AG08395 (cell line): Measurements from ENCODE around the gene PHETA1.

Source experiments
- DNase-seq: peaks from one replicate; pipeline ENCODE4 v3.0.0; 2012; ENCODE audit warnings: mixed read lengths, low spot score

Gene PHETA1

DNA sequence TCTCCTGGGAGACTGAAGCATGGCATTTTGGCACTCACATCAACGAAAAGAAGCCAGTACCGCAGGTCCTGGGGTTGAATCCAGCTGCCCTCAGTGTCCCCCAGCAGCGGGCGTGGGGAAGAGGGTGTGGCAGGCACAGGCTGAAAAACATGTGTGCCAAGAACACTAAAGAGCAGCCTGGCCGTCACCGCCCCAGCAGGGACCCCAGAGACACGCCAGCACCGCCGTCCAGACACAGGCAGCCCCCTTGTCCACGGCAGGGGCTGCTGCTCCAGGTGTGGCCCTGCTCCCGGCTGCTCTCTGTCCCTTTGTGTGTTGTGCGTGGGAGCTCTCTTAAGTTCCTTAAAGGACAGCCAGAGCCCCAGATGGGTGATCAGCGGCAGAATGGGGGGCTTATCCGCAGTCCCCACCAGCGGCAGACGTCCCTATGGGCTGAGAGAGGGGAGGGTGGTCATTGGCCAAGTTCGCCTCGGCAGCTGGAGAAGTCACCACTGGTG lies 556 bp downstream of the PHETA1 start:
- peak; percentile 31 for DNase-seq

GRCh38 chr12:111367661-111368221 lies 1.2 kb downstream of the PHETA1 start:
- DNase-seq = no peak

DNA sequence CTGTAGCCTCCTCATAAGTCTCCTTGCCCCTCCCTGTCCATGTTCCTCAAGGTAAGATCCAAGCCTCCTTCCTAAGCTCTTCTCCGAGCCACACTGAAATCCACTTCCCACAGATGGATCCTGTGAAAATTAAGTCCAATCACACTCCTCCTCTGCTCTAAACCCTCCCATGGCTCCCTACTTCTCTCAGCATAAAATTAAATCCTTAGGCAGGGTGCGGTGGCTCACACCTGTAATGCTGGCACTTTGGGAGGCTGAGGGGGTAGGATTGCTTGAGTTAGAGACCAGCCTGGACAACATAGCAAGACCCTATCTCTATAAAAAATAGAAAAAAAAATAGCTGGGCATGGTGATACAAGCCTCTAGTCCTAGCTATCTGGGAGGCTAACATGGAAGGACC lies 2.3 kb downstream of the PHETA1 start:
- no peak for DNase-seq

DNA sequence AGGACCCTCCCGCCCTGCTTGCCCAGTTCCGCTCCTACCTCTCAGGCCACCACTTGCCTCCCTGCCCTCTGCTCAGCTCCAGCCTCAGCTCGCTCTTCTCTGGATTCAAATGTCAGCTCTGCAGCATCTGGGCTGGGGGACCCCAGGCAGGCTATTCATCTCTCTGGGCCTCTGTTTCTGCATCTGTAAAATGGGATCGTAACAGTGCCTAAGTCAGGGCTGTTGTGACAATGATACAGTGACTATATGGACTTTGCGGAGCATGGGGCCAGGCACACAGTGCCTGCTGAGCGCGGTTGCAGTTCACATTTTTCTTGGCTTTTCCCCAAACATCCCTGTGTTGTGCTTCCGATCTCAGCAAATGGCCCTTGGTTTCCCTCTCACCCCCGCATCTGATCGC lies 2.8 kb downstream of the PHETA1 start:
- DNase-seq = no peak

GRCh38 chr12:111363578-111363977 lies 5.3 kb downstream of the PHETA1 start:
- peak; percentile 62 for DNase-seq

DNA sequence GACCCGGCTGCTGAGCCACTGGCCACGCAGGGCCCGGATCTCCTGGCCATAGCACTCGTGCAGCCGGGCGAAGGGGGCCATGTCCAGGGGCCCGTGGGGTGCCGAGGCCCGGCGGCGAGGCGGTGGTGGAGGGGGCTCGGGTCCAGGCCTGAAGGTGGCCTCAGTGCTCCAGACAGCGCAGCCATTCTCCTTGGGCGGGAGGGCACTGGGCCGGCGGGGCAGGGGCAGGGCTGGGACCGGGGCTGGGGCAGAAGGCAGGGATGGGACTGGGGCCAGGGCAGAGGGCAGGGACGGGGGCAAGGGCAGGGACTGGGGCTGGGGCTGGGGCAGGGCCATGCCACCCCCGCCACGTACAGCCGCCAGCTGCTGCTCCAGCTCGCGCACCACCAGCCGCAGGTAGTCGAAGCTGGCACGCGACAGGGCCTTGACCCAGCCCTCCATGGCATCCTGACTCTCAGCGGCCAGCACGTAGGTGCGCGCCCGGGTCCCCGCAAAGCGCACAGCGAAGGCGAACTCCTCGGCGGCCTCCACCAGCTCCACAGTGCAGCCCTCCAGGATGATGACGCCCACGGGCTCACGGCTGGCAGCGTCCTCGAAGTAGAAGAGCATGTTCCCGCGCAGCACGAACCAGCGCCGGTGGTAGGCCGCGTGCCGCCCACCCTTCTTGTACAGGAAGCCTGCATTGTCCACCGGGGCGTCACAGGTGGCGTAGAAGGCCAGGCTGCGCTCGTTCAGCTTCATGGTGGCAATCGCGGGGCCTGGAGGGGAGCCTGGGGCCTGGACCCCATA lies 6.0 kb downstream of the PHETA1 start:
- no peak for DNase-seq

DNA sequence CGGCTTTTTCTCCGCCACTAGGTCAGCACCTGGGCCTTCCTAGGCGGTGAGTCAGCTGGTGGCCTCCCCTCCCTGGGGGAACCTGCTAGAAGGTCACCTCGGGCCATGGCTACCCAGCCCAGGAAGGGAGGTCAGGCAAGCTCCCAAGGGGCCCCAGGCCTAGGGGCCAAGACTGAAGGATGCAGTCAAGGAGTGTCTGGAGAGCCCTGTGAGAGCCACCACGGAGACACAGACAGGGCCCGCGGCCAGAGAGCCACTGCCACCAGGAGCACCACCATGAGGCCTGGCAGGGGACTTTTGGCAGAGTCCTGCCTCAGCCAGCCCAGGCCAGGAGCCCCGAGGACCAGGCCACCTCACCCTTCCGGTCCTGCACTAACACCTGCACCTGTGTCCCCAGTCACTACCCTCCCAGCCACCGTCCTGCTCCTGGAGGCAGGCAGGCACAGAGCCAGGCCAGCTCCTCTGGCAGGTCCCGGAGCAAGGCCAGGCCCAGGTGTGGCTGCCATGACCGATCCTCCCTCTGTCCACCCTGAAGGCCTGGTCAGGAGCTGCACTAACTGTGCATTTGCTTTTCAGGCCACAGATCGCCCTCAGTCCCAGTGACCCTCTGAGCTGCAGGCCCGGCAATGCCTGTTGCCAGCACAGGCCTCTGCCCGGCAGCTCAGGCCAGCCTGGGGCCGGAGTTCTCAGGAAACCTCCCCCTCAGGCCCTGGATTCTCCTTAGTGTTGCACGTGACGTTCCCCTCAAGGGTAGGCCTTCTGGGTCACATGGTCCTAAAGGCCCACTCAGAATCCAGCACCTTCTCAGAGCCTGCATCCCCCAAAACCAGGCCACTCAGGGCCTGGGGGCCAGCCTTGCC lies 6.9 kb downstream of the PHETA1 start:
- DNase-seq = no peak

DNA sequence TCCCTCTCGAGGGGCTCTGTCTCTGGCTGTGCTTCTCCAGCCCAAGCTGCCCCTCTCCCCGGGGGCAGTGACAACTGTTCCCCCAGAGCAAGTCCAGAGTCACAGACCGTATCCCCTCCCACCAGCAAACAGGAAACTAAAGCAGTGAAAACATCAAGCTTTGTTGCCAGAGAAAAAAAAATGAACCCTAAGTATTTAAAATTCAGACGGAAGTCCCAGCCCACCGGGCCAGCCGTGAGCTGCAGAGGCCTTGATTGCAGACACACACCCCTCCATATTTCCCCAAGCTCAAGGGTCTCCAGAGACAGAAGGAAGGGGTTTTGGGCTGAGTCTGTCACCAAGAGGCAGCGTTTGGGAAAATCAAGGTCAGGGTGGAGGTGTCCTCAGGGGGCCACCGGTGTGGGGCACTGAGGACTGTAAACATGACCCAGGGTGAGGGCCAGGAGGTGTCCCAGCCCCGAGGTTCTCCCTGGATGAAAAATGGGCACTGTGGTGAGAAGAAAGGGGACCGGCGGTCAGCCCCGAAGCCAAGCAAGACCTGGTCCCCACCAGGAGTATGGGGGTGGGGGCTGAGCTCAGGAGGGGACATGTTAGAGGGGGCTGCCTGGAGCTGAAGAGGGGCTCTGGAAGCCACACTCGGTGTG lies 7.7 kb downstream of the PHETA1 start:
- no peak for DNase-seq

DNA sequence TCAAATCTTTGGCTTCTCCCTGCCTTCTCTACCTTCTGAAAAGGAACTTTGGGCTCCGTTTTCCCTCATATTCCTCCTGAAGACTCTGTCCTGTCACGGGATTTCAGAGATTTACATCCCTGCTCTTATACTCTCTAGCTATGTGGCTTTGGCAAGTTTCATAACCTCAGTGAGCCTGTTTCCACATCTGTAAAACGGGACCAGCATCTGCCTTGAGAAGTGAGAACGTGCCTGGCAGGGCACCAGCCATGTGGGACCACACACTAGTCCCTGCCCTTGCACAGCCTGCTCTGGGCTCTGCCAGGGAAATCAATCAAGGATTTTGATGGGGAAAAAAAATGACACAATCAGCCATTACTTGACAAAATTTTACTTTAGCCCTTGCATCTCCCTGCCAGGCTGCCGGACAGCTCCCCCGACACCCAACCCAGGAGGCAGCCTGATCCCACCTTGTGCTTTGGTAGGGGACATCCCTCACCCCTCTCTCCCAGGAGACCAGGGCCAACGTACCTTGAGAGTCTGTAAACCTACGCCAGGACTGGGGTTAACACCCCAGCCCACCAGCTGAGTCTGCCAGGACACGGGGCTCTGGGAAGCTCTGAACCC lies 8.5 kb downstream of the PHETA1 start:
- DNase-seq = no peak

DNA sequence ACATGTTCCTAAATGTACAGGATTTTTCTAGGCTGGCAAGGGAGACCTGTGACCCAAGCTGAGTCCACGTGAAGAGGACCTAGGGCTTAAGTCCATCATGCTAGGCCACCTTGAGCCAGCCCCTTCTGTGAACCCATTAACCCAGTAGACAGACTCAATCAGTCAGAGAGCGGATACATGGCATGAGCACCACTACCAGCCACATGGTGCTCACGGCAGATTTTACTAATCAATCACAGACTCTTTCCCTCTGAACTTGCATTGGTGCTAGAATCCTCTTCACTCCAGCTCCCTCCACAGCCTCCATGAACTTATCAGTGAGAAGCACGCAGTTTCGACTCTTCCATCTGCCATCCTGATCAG lies 9.0 kb downstream of the PHETA1 start:
- peak; percentile 12 for DNase-seq

GRCh38 chr12:111359231-111359913 lies 9.5 kb downstream of the PHETA1 start:
- peak; percentile 51 for DNase-seq

- DNase-seq = no peak
Observed at GRCh38 chr12:111355201-111355925, 13.5 kb downstream of the PHETA1 start.

DNA sequence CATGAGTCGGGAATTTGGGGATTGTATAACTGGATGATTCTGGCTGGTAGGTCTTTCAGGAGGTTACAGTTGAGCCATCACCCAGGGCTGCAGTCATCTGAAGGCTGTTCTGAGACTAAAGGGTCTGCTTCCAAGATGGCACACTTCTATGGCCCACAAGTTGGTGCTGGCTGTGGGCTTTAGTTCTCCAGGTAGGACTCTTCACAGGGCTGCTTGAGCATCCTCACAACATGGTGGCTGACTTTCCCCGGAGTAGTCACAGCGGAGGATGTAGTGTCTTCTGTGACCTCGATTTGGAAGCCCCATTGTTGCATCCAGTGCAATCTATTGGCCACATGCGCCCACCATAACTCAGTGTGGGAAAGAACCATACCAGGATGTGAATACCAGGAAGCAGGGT lies 14.4 kb downstream of the PHETA1 start:
- DNase-seq = no peak

DNA sequence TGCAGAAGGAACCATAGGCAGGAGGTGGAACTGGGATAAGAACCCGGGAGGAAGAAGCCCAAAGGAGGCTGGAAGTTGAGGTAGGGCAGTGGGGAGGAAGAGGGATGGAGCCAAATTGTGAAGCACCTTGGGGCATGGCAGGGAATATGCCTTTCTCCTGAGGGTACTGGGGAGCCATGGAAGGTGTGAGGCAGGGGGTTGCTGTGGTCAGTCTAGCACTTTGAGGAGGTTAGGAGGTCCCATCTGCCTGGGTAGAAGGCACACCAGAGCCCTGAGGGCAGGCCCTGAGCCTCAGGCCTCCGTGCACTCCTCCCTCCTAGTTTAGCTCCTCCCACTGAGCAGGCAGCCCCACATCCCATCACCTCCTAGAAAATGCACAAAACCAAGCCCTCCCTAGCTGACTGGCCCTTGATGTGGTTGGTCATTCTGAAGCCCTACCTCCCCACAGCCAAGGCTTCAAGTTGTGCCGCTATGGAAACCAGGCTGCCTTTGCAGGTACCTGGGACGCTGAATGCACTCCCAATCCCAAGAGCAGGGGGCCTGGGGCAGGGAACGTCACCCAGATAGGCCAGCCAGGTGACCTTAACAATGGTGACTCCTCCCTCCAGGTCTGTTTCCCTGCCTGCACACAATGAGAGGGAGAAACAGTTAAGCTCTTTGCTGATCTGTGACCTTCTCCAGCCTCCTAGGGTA lies 15.1 kb downstream of the PHETA1 start:
- DNase-seq = no peak

- no peak for DNase-seq
Observed at GRCh38 chr12:111353026-111353425, 15.9 kb downstream of the PHETA1 start.

DNA sequence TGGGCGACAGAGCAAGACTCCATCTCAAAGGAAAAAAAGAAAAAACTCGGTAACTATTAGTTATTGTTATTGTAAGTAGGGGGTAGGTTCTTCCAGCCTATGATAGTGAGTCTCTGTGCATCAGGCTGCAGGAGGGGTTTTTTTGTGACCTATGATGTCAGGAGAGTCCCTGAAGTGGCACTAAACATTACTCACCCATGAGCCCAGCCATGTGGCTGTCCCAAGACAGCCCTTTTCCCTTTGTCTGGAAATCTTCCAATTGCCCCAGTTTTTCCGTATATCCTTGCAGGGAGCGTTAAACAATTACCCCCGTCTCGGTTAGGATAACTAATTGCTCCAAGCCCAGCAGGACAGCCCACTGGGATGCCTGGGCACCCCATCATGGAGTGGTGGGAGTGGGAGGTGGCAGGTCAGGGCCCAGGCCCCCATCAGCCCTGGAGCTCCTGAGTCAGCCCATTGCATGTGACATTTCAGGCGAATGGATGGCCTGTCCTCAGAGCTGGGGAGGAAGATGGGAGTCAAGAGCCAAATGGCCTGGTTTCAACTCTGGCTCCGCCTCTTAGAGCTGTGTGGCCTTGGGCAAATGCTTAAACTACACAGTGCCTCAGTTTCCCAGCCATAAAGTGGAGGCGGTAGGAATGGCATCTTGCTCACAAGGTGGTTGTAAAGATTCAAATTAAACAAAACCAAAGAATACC lies 16.4 kb downstream of the PHETA1 start:
- no peak for DNase-seq

GRCh38 chr12:111351026-111351425 lies 17.9 kb downstream of the PHETA1 start:
- DNase-seq = no peak

DNA sequence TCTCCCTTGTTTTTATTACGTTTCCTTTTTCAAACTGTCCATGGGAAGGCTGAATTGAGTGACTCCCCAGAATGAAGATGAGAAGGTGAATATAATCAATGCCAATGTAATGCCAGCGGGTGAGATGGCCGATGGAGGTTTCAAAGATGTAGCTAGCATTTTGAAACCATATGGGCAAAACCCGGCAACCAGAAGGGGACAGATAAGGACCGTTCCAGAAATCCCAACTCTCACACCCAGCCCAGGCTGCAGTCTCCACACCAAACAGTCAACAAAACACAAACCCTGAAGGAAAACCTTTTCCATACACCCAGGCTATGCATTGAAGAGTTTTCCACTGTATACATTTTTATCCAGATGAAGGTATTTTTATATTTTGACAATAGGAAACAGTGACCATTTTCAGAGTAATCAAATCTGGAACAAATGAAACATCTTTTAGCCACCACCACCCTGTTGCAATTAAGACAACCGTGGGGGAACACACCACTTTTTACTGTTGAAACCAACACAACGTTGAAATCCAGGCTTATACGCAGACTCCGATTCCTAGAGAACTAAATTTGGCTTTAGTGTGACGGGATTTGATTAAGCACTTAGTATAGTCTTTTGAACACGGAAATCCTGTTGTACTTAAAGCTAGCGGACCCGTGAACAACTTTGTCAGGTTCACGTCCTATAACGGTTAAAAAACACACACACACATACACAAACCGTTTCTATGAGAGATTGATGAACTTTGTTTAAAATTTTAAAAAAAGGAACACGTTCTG lies 19.0 kb downstream of the PHETA1 start:
- no peak for DNase-seq
